NCI-H187 treated with DMSO at 0.1 percent for 48 hours (cell line): ENCODE measurements around the gene MYT1.

ENCODE experiments used
- DNase-seq: peaks from one replicate; lab custom pipeline; 2025; lab: John Stamatoyannopoulos, UW

MYT1 gene

GRCh38 chr20:64193058-64193457, 28.8 kb downstream of the MYT1 start:
- DNase-seq = no peak

- DNase-seq = no peak
Observed at GRCh38 chr20:64194269-64194668, 30.0 kb downstream of the MYT1 start.

GRCh38 chr20:64196309-64196708, 32.1 kb downstream of the MYT1 start:
- DNase-seq = no peak

GRCh38 chr20:64196847-64197306, 32.6 kb downstream of the MYT1 start:
- no peak for DNase-seq

GRCh38 chr20:64198347-64198746, 34.1 kb downstream of the MYT1 start:
- no peak for DNase-seq

GRCh38 chr20:64199395-64199794, 35.1 kb downstream of the MYT1 start:
- DNase-seq = no peak

- DNase-seq = no peak
Observed at GRCh38 chr20:64200740-64201139, 36.5 kb downstream of the MYT1 start.

- no peak for DNase-seq
Observed at GRCh38 chr20:64201653-64202052, 37.4 kb downstream of the MYT1 start.

GRCh38 chr20:64203037-64203777, 39.0 kb downstream of the MYT1 start:
- no peak for DNase-seq

GRCh38 chr20:64205611-64206026, 41.4 kb downstream of the MYT1 start:
- no peak for DNase-seq

GRCh38 chr20:64206614-64207013, 42.4 kb downstream of the MYT1 start:
- no peak for DNase-seq

GRCh38 chr20:64207641-64208590, 43.7 kb downstream of the MYT1 start:
- DNase-seq = no peak

GRCh38 chr20:64209148-64209547, 44.9 kb downstream of the MYT1 start:
- DNase-seq = no peak

GRCh38 chr20:64210656-64211369, 46.6 kb downstream of the MYT1 start:
- DNase-seq = no peak

GRCh38 chr20:64211874-64212658, 47.8 kb downstream of the MYT1 start:
- peak; percentile 65 for DNase-seq

- DNase-seq = no peak
Observed at GRCh38 chr20:64212755-64213154, 48.5 kb downstream of the MYT1 start.

- DNase-seq = no peak
Observed at GRCh38 chr20:64214113-64214512, 49.9 kb downstream of the MYT1 start.

- DNase-seq = no peak
Observed at GRCh38 chr20:64214952-64215351, 50.7 kb downstream of the MYT1 start.

GRCh38 chr20:64216036-64216435, 51.8 kb downstream of the MYT1 start:
- DNase-seq = no peak

GRCh38 chr20:64216910-64217309, 52.7 kb downstream of the MYT1 start:
- no peak for DNase-seq

- no peak for DNase-seq
Observed at GRCh38 chr20:64217539-64218221, 53.4 kb downstream of the MYT1 start.
